T follicular helper cell (primary cell): ENCODE data around the gene IER3.
"Not testable (repeated sequence)": the region's sequence is repeated elsewhere in the genome, so short reads cannot be mapped to it uniquely, and the experiment has no call there.

ENCODE experiments used
- DNase-seq: peaks from one replicate; pipeline ENCODE4 v3.0.0-alpha.2; 2020; ENCODE audit warnings: low read depth

Gene IER3

DNA sequence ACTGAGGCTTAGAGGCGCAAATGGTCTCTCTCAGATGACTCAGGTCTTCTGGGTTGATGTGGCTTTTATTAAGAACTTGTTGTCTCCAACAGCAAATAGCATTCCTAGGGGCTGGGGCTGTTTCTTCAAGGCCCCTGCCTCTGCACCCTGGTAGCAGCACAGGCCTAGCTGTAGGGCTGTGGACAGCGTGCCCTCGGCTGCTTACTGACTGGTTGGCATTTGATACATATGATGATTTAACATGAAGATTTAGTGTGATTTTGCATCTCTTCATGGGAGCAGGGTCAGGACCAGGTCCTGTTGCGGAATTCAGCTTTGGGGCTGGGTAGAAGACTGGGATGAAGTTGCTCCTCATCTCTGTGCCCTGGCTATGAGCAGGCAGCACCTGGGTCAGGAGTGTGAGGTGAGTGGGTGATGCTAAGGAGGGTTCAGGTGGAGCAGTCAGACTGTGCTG, 24.3 kb upstream of the IER3 start:
- DNase-seq, result no peak

DNA sequence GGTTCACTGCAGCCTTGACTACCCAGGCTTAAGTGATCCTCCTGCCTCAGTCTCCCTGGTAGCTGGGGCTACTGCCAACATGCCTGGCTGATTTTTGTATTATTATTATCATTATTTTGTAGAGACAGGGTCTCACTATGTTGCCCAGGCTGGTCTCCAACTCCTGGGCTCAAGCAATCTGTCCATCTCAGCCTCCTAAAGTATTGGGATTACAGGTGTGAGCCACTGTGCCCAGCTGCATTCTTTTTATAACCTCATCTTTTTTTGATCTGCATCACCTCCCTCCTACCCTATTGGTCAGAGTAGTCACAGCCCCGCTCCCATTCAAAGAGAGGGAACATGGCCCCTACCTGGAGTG, 23.6 kb upstream of the IER3 start:
- DNase-seq, result no peak

DNA sequence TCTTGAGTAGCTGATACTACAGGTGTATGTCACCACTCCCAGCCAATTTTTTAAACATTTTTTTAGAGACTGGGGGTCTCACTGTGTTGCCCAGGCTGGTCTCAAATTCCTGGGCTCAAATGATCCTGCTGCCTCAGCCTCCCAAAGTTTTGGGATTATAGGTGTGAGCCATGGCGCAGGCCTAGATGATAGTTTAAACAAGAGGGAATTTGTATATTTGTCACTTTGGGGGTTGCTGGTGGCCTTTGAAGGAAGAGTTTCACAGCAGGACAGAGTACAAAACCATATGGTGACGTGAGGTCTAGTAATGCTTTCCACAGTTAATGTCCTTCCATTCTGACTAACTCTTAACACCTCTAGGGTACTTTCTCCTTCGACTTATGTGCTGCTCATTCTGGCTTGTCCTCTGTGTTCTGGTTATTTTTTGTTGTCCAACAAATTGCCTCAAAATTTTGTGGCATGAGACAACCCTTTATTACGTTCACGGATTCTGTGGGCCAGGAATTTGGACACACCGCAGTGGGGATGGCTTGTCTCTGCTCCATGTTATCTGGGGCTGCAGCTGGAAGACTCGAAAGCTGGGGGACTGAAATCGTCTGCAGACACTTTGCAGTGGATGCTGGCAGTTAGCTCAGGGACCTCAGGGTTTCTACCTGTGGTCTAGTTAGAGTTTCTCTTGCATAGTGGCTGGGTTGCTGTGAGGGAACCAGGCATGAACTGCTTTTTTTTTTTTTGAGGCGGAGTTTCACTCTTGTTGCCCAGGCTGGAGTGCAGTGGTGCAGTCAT, 23.0 kb upstream of the IER3 start:
- no peak for DNase-seq

GRCh38 chr6:30766461-30767157, 22.3 kb upstream of the IER3 start:
- DNase-seq, result no peak

GRCh38 chr6:30765495-30765894, 21.1 kb upstream of the IER3 start:
- not testable (repeated sequence) for DNase-seq

- not testable (repeated sequence) for DNase-seq
These were observed 20.2 kb upstream of the IER3 start for GRCh38 chr6:30764490-30765043.

DNA sequence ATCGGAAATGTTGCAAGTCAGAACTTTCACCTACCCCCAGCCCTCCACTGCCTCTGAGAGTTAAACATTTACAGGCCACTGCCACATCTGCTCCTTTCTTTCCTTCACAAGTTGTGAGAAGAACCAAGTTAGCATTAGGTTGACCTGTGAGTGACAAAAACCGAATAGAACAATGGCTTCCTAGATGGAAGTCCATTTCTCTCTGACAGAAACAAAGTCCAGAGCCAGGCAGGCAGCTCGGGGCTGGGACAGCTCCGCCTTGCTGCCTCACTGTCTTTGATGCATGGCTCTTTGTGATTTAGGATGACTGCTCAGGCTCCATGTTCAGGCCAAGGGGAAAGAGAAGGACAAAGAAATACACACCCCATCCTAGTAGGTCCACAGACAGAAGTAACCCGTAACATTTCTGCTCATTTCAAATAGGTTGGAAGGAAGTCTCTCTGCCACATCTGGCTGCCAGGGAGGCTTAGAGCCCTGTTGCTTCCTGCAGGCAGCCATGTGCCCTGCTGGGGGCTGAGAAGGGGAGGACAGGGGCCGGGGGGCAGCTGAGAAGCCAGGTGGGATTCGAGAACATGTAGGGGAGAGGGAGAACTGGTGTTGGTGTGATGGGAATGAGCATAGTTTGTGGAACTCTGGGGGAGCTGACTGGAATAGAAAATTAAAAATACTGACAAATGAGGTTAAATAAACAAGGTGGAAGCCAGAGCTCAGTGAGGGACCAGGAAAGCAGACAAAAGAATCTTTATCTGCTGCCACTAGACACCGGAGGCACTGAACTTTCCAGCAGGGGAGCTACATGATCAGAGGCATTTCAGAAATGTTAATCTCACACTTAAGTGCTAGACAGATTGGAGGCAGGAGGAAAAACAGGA, 19.5 kb upstream of the IER3 start:
- no peak for DNase-seq

GRCh38 chr6:30763155-30763617, 18.8 kb upstream of the IER3 start:
- no peak for DNase-seq

- no peak for DNase-seq
These were observed 17.6 kb upstream of the IER3 start for GRCh38 chr6:30761791-30762429.

GRCh38 chr6:30760549-30760948, 16.2 kb upstream of the IER3 start:
- DNase-seq, result no peak

DNA sequence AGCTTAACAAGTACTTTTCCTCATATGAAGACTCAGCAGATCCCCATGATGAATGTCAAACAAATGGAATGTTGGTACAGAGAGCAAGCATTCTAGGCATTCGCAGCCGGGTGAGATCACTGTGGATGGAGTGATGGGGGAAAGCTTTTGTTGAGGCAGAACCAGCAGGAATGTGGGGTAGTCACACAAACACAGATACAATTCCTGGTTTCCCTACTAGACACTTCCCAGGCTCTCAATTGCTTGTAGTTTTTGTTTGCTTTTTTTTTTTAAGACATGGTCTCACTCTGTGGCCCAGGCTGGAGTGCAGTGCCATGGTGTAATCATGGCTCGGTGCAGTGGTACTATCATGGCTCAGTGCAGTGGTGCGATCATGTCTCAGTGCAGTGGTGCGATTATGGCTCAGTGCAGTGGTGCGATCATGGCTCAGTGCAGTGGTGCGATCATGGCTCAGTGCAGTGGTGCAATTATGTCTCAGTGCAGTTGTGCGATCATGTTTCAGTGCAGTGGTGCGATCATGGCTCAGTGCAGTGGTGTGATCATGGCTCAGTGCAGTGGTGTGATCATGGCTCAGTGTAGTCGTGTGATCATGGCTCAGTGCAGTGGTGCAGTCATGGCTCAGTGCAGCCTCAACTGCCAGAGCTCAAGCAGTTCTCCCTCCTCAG, 15.4 kb upstream of the IER3 start:
- no peak for DNase-seq

DNA sequence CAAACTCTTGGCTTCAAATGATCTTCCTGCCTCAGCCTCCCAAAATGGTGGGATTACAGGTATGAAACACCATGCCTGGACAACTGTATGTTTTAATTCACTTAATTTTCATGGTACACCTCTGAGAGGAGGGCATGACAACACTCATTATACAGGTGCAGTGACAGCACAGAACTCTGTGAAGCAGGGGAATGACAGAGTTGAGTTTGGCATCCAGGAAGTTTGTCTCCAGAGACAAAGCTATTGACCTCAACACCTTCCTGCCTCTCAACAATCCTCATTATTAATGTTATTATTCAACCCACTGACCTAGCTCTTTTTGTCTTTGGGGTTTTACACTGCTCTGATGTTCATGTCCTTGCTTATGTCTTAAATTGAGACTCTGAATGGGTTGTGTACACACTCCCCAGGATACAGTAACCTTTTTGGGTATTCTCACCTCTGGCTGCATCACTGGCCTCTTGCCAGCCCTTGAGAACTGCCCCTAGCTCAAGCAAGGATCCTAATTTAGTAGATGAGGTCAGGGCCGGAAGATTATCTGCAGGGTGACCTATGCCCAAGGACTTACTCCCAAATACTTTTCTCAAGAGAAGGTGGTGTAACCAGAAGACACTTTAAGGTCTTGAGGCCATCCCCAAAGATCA, 13.0 kb upstream of the IER3 start:
- no peak for DNase-seq

DNA sequence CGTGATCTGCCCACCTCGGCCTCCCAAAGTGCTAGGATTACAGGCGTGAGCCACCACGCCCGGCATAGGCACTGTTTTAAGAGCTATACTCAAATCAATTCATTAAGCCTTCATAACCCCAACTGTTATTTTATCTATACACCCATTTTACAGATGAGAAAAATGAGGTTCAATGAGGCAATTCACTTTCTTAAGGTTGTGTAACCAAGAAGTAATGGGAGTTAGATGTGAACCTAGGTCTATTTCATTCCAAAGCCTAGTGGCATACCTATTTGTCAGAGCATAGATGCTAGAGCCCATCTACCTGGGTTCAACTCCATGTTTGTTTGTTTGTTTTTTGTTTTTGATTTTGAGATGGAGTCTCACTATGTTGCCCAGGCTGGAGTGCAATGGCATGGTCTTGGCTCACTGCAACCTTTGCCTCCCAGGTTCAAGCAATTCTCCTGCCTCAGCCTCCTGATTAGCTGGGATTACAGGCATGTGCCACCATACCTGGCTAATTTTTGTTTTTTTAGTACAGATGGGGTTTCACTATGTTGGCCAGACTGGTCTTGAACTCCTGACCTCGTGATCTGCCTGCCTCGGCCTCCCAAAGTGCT, 12.2 kb upstream of the IER3 start:
- not testable (repeated sequence) for DNase-seq

GRCh38 chr6:30754631-30755030, 10.3 kb upstream of the IER3 start:
- DNase-seq, result no peak

DNA sequence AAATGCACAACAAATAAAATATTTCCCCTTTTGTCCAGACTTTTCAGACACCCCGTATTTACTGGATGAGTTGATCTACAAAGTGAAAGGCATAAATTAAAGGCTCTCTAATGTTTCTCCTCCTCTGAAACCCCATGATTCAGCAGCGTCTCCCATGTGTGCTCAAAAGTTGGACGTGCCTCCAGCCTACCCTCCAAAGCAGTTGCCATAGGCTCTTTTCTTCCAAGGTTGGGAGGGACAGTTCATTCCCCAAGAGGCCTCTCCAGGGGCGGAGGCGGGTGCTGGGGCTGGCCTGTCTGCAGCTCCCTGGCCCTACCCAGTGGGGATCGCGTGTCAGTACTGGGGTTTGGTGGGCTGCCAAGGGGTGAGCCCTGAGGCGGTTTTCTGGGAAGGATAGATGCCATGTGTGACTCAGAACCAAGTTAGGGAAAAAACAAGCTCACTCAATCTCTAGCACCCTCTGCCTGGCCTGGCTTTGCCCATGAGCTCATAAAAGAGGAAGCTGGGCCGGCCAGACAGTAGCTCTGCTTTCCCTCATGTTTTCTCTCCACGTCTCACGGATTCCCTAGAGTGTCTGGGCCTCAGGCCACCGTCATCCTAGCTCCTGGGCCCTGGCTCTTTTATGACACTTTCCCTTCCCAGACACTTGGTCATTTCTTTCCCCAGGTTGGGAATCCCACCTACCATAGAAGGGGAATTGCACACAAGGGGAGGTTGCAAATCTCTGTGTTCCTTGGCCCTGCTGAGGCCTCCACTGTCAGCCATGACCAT, 8.0 kb upstream of the IER3 start:
- no peak for DNase-seq

- DNase-seq, result no peak
These were observed 6.0 kb upstream of the IER3 start for GRCh38 chr6:30750379-30750668.

- DNase-seq, result no peak
These were observed 5.4 kb upstream of the IER3 start for GRCh38 chr6:30749554-30750378.

DNA sequence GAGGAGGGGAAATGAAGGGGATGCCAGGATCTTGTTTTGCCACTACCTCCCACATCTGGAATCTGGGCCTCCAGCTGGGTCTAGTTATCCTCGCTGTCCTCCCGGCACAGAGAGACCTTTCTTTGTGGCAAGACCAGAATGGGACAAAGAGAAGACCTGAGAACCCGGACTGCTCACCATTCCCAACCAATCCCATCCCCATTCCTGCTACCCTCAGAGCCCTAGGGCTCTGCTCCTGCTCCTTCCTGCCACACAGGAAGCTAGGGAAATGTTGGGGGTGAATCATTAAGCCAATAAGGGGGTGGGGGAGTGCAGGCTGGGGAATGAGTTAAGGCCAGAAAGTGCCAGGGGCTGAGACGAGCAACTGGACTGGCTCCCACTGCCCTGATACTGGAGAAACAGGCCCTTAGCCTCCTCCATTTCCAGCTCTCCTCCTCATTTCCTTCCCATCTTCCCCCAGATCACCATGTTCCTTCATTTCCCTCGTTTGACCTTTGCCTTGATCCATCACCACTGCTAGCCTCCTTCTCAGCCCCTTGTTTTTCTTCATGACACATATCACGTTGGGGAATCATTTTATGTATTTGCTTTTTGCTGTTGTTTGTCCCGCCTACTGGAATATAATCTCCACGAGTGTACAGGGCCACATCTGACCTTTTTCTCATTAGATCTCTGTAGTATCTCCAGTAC, 4.6 kb upstream of the IER3 start:
- DNase-seq, result no peak
